ENCODE results near the gene ZNF280B.
"Not testable (repeated sequence)": the region's sequence is repeated elsewhere in the genome, so short reads cannot be mapped to it uniquely, and the experiment has no call there.

ZNF280B gene

DNA sequence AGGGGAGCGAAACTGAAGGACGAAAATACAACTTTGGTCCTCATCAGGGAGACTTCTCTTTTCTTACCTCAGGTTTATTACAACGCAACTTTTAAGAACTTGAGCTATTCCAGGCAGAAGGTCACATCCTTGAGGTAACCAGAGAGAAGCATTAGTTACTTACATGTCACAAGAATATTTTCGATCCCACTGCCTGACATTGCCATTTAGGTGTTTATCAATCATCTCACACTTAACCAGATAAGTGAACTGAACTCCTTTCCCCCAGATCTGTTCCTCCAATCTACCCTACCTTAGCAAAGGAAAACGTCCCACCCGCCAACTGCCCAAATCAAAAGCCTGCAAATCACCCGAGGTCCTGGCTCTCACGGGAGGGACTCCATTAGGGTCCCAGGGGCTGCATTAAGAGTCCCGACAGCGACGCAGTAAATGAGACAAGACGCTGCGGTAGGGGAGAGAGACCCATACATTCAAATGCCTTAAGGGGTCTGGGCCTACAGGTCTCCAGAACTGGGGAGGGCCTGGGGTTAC, 734 bp downstream of the ZNF280B start:
- no peak for DNase-seq (ENCODE audit: low read depth, low spot score)

DNA sequence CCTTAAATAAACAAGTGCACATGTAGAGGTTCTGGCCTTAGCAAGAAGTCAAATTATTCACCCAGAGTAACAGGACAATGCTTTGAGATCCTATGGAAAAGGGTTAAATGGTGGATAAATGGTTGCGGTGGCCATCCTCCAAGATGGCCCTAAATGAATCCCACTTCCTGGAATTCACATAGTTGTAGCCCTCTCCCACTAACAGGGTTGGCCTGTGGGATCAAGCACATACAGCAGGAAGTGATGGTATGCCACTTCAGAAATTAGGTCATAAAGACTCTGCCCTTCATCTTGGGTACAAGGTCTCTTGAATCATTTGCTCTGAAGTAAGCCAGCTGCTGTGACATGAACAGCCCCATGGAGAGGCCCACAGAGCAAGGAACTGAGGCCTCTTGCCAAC, 1.8 kb downstream of the ZNF280B start:
- DNase-seq (ENCODE audit: low read depth, low spot score): no peak

DNA sequence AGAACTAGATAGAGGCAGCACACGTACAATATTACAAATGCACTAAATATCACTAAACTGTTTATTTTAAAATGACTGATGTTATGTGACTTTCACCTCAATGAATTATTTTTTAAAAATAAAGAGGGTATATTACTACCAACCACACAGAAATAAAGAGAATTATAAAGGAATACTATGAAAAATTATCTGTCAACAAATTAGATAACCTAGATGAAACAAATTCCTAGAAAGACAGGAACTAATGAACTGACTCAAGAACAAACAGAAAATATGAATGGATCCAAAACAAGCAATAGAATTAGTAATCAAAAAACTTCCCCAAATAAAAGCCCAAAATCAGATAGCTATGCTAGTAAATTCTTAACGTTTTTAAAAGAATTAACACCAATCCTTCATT, 10.3 kb downstream of the ZNF280B start:
- no peak for DNase-seq (ENCODE audit: low read depth, low spot score)

DNA sequence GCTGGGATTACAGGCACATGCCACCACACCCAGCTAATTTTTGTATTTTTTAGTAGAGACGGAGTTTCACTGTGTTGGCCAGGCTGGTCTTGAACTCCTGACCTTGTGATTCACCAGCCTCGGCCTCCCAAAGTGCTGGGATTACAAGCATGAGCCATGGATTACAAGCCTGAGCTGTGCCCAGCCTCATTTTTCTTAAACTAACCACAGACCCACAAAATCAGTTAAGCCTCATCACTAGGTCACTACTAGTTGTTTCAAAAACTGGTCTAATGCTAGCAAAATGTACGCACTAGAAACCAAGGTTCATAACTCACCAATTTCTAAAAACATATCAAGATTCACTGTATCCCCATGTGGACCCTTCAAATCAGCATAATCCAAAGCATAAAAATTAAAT, 17.0 kb downstream of the ZNF280B start:
- DNase-seq (ENCODE audit: low read depth, low spot score): not testable (repeated sequence)

DNA sequence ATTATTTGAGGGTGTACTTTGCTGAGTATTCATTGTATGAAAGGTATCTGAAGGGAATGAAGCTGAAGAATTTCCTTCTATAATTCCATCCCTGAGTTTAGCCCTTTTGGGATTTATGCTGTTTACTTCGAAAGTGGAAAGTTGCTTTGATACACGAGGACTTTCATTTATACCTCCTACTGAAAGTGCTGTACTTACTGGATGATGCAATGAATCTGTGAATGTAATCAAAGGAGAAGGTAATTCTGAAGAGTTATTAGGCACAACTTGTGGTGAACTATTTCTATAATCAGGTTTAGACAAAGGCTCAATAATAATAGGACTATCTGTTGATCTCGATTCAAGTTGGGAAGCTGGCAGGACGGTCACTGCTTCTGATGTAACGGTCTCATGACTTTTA, 19.8 kb downstream of the ZNF280B start:
- no peak for DNase-seq (ENCODE audit: low read depth, low spot score)

DNA sequence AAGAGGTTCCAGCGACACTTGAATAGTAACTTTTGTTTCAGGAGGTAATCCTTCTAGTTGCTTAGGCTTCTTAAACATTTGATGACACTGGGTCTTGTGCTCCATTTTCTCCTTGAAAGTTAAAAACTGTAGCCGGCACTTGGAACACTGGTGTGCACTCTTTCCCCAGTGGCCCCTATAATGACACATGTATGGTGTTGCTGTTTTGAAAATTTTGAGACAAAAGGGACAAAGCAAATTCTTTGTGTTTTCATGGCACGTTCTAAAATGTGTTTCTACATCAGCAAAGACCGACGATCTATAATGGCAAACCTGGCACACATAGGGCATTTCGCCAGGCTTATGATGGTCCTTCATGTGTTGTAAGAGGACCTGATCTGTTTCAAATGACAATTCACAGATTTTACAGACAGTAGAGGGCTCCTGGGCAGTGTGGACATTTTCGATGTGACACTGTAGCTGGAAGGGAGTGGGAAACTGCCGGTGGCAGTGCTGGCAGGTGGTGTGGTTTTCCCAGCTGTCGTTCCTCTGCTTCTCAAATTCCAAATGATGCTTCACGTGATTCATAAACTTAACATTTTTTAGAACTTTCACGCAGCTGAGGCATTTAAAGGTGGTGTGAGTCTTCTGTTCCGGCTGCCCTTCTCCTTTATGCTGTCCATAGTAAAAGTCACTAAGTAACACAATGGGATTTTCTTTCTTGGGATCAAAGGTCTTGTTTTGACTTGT, 20.5 kb downstream of the ZNF280B start:
- DNase-seq (ENCODE audit: low read depth, low spot score): no peak

DNA sequence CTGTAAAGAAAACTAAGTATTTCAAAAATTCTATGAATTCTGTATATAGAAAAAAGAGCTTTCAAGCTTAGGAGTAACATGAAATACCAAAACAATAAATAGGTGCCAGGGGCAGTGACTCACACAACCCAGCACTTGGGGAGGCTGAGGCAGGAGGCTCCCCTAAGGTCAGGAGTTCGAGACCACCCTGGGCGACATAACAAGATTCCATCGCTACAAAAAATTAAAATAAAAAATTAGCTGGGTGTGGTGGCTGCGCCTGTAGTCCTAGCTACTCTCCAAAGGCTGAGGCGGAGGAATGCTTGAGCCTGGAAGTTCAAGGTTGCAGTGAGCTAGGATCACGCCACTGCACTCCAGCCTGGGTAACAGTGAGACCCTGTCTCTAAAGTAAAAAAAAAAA, 21.5 kb downstream of the ZNF280B start:
- DNase-seq (ENCODE audit: low read depth, low spot score): no peak

DNA sequence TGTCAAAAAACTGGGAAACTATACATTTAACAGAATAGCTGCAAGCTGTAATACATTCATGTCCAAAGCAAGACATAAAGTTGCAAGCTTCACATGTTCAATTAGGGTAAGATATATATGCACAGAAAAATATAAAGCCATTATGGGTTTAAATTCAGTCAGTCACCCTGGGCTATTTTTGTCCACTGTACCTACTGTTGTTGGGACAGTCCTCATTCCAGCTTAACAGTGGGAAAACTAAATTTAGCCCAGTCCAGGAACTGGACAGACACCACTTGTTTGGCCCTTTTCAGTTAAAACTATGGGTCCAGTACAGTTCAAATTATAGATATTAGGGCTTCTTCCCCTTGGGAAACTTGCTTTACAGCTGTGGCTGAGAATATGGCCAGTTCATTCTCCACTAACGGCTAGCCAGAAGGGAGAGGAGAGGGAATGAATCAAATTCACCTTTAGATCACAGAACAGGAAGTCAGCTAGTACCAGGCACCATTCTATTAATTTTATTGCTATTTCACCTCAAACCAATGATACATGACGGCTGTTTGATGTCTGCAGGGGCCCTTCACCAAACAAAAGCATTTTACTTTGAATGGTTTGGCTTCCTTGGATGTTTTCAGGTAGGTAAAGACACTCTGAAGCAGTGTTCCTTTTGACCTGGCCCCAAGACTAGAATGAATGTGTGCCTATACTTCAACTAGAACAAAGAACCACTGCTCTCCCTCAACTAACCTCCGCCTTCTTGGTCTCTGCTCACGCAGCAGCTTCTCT, 22.2 kb downstream of the ZNF280B start:
- DNase-seq (ENCODE audit: low read depth, low spot score): no peak

DNA sequence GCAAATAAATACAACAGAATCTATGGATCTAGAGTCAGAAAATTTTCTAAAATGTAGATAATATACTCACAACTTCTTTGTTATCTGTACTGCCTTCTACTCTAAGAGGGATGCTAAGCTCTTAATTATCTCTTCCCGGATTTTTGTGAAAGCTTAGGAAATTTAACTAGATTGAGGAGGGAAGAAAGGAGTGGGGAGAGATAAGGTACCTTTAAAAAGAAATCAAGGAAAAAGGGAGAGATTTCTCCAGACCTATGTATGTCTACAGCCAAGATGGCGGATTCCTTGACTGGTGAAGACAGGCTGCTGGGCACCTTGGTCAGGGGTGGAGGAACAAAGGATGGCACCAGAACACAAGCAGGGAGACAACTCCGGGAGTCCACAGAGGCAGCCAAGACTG, 23.0 kb downstream of the ZNF280B start:
- DNase-seq (ENCODE audit: low read depth, low spot score): no peak

DNA sequence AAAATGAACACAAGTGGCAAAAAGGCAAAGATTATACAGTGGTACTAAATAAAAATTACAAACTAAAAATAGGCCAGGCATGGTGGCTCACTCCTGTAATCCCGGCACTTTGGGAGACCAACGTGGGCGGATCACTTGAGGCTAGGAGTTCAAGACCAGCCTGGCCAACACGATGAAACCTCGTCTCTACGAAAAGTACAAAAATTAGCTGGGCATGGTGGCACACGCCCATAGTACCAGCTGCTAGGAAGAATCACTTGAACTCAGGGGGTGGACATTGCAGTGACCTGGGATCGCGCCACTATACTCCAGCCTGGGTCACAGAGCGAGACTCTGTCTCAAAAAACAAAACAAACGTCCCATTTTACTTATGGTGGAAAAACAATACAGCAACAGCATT, 24.5 kb downstream of the ZNF280B start:
- DNase-seq (ENCODE audit: low read depth, low spot score): no peak

DNA sequence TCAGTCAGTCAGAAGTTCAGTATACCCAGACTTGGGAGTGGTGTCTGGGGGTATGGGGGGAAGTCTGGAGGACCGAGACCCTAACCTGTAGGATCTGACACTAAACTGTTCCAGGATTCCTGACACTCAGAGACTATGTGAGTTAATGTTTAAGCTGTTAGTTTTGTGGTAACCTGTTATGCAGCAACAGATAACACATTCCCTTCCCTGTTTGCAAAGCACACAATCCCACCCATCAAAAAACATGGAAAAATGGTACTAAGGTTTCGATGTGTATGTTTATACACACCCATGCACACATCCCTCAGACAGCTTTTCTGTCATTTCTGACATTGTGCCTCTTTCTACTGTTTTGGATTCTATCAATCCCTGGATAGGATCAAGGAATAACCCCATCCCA, 27.6 kb downstream of the ZNF280B start:
- no peak for DNase-seq (ENCODE audit: low read depth, low spot score)

DNA sequence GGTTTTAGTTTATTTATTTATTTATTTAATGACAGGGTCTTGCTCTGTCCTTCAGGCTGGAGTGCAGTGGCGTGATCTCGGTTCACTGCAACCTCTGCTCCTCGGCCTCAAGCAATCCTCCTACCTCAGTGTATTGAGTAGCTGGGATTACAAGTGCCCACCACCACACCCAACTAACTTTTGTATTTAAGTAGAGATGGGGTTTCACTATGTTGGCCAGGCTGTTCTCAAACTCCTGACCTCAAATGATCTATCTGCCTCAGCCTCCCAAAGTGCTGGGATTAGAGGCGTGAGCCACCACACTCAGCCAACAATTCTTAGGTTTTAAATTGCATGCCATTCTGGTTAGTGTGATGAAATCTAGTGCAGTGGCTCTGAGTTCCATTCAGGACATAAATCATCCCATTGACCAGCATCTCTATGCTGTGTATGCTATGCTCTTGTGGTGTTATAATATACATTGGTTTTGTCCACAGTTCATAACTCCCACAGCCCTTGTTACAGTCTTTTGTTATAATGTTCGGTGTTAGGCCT, 28.5 kb downstream of the ZNF280B start:
- no peak for DNase-seq (ENCODE audit: low read depth, low spot score)

DNA sequence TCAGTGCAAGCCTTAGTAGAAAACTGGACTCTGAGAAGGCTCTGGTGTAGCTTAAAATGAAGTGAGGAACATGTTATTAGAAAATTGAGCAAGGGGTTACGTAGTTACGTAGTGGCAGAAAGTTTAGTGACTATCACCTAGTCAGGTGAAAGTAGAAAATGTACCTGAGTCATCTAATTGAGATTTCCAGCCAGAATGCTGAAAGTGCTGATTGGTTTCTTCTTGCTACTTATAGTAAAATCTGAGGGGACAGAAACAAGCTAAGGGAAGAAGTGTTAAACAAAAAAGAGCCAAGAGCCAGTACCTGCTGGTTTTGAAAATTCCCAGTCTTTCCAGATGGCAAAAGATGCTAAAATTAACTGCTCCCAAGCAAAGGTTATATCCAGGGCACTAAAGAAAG, 29.4 kb downstream of the ZNF280B start:
- DNase-seq (ENCODE audit: low read depth, low spot score): no peak

DNA sequence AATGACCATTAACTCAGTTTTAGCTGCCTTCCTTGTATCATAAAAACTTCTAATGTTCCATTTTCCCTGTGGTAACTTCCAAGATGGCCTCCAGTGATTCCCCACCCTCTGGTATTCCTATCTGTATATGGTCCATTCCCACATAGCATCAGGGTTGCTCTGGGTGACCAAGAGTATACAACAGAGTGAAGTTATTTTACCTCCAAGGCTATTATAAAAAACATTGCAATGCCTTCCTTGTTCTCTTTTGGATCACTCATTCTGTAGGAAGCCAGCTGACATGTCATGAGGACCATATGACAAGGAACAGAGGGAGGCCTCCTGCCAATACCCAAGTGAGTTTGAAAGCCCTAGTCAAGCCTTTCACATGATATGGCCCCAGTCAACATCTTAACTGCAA, 30.1 kb downstream of the ZNF280B start:
- DNase-seq (ENCODE audit: low read depth, low spot score): no peak

DNA sequence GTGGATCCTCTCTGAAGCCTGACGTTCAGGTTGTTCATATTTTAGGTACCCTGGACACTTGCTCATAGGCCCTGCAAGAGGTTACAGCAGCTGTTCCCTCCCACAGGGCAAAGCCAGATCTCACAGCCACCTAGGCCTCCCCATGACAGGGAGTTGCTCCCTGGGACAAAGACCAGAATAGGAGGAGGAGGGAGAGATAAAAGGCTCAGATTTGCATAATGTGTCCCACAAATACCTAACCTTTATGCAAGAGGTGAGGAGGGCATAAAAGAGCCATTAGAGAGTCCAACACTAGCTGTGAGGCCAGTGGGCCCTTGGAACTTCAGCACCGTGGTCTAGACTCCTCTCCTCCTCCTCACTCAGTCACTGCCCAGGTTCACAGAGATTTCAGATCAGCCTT, 33.8 kb downstream of the ZNF280B start:
- no peak for DNase-seq (ENCODE audit: low read depth, low spot score)

DNA sequence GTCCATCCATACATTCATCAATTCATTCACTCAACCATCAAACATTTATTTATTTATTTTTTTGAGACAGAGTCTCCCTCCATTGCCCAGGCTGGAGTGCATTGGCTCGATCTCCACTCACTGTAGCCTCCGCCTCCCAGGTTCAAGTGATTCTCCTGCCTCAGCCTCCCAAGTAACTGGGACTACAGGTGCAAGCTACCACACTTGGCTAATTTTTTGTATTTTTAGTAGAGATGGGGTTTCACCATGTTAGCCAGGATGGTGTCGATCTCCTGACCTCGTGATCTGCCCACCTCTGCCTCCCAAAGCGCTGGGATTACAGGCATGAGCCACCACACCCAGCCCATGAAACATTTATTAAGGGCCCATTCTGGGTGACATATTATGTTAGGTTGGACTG, 37.4 kb downstream of the ZNF280B start:
- not testable (repeated sequence) for DNase-seq (ENCODE audit: low read depth, low spot score)

DNA sequence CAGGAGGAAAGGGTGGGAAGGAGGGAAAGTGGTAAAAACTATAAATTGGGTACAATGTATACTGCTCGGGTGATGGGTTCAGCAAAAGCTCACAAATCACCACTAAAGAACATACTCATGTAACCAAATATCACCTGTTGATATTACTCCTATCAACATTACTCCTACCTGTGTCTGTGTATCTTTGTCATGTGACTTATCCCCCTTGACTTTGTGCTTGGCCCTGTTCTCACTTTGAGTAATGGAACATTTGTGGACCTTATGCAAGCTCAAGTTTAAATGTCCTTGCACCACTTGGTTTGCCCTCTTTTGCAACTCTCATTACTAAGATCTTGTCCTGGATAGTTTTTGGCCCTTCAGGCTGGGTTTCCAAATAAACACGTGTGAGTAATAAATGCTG, 39.0 kb downstream of the ZNF280B start:
- no peak for DNase-seq (ENCODE audit: low read depth, low spot score)

DNA sequence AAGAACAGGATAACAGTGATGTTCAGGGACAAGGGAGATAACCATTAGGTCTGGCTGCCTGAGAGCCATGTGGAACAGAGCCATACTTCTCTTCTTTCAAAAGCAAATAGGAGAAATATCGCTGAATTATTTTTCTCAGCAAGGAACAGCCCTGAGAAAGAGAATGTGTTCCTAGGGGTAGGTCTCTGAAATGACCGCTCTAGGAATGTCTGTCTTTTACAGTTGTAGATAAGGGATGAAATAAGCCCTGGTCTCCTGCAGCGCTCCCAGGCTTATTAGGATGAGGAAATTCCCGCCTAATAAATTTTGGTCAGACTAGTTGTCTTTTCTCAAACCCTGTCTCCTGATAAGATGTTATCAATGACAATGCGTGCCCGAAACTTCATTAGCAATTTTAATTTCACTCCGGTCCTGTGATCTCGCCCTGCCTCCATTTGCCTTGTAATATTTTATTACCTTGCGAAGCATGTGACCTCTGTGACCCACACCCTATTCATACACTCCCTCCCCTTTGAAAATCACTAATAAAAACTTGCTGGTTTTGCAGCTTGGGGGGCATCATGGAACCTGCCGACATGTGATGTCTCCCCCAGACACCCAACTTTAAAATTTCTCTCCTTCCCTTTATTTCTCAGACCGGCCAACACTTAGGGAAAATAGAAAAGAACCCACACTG, 39.6 kb downstream of the ZNF280B start:
- DNase-seq (ENCODE audit: low read depth, low spot score): not testable (repeated sequence)

DNA sequence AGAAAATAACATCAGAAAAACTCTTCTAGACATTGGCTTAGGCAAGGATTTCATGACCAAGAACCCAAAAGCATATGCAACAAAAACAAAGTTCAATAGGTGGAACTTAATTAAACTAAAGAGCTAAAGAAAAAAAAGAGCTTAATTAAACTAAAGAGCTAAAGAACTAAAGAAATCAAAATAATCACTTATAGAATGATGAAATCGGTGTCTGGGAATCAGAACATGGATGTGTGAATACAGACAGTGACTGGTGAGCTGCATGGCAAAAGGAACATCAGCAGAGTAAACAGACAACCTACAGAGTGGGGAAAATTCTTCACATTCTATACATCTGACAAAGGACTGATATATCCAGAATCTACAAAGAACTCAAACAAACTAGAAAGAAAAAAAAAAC, 41.4 kb downstream of the ZNF280B start:
- no peak for DNase-seq (ENCODE audit: low read depth, low spot score)

DNA sequence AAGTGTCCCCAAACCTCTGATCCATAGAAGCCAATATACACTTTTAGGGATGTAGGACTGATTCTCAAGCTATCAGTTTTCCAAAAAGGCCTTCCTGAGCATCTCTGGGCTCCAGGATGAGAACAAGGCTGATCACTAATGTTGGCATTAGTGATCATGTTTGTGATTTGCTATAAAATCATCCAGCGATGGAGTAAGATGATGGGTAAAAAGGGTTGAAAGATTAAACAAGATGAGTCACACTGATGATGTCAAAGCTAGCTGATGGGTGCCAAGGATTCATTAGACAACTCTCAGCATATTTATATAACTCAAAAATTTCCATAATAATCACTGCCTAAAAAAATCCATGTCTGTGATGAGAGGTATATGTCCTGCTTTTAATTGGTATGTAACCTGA, 42.8 kb downstream of the ZNF280B start:
- no peak for DNase-seq (ENCODE audit: low read depth, low spot score)

DNA sequence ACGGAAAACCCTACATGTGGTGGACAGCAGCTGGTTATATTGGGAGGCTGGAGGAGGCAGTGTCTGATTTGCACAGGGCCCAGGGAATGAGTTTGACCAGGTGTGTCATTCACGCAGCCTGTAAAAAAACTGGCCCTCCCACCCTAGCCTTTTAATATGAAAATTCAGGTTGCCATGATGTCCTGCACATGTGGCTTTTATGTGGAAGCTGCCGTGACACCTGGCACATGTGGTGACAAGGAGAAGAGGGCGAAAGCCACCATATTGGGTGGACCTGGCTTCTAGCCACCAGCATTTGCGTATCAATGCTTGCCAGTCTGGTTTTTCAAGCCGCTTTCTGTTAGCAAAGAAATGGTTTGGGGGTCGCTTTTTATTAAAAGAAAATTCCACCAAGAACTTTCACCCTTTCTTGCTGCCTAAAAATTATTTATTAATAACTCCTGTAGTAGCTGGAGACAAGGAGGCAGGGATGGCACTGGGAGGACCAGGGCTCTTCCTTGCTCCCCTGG, 43.4 kb downstream of the ZNF280B start:
- no peak for DNase-seq (ENCODE audit: low read depth, low spot score)

DNA sequence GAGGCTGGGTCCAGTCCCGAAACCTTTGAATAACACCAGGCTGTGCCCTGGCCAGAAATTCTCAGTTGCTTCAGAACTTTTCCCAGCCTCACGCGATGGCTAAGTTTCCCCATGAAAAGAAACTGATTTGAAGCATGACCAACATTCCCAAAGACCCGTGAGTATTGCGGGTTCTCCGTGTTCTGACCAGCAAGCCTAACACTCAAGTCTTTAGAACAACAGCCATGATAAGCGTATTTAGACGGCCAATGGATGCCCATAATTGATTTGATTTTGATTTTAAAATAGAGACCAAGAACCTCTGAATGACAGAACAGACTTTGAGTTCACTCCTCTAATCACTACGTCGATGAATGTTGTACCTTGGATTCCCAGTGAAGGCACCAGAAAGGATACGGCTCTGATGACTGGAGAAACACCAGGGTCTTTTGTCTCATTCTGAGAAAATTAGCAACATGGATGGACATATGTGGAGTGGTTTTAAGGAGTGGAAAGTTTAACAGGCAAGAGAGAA, 43.9 kb downstream of the ZNF280B start:
- no peak for DNase-seq (ENCODE audit: low read depth, low spot score)
